Purkinje cell (primary cell): ENCODE data around the gene GJC3. TPM values are rescaled to one million over a fixed set of nuclear protein-coding genes. Genes with fewer than 3 reads are reported as not detected.

Experiments used
- polyA plus RNA-seq: library from polyadenylated mRNA; unstranded; fragments of >200 nt; fragmentation: Nextera tagmentation; gene quantifications from 2 replicates; pipeline ENCODE4 v1.2.1, GENCODE V29; 2014

GJC3 gene, protein sequence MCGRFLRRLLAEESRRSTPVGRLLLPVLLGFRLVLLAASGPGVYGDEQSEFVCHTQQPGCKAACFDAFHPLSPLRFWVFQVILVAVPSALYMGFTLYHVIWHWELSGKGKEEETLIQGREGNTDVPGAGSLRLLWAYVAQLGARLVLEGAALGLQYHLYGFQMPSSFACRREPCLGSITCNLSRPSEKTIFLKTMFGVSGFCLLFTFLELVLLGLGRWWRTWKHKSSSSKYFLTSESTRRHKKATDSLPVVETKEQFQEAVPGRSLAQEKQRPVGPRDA
- not detected in 2 replicates for polyA plus RNA-seq

DNA sequence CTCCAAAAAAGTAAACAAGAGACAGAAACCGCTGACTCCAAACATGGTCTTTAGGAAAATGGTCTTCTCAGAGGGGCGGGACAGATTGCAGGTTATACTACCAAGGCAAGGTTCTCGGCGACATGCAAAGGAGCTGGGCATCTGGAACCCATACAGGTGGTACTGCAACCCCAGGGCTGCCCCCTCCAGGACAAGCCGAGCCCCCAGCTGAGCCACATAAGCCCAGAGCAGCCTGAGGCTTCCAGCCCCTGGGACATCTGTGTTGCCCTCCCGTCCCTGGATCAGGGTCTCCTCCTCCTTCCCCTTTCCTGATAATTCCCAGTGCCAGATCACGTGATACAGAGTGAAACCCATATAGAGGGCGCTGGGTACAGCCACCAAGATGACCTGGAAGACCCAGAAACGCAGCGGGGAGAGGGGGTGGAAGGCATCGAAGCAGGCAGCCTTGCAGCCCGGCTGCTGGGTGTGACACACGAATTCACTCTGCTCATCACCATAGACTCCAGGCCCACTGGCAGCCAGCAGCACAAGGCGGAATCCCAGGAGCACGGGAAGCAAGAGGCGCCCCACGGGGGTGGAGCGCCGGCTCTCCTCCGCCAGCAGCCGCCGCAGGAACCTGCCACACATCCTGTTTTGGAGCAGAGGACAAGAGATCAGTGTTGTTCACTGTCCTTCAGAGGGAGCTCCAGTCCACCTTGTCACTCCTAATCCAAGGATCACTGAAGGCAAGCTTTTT, at the start of gene GJC3:
Gene GJC3, minus strand, starts transcription at position 627 of the 736 bp plus-strand sequence. Its CDS starts 0 bp downstream, at position 627.

GRCh38 chr7:99975782-99976521, 46.5 kb upstream of the GJC3 start, which contains the start of gene AZGP1:
AZGP1 (minus strand) TSS chr7:99976031; CDS start chr7:99976020, 11 bp downstream.

DNA sequence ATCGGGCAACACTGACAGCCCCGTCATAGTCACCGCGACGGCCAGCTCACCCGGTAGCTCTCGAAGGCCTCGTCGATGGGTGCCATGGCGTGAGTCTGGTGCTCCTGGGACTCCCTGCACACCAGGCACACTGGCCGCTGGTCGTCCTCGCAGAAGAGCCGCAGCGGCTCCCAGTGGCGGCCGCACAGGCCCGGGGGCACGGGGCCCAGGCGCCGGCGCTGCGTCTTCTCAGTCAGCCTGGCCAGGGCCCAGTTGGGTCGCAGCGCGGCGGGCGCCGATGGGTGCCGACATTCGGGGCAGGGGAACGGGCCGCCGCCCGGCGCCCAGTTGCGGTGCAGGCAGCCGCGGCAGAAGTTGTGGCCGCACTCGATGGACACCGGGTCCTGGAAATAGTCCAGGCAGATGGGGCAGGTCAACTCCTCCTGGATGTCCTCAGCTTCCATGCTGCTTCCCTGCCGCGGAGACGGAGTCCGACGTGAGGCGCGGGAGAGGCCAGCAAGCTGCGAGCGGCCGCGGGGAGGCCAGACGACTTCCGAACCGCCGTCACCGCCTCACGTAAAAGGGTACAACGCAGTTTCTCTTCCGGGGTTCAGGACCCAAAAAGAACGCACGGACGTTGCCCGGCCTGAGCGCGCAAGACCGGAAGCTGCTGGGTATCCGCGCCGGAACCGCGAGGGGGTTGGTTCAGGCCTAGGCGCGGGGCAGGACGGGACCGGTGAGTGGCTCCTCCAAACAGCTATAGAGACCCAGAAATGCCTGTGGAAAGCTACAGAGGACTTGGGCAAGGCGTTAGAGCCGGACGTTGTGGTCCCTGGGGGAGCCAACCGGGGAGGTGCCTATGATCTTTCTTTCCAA, 10.2 kb downstream of the GJC3 start, which contains the start of gene TRIM4:
Gene TRIM4, minus strand, starts transcription at position 572 of the 855 bp plus-strand sequence. Its CDS starts 129 bp downstream, at position 443.

DNA sequence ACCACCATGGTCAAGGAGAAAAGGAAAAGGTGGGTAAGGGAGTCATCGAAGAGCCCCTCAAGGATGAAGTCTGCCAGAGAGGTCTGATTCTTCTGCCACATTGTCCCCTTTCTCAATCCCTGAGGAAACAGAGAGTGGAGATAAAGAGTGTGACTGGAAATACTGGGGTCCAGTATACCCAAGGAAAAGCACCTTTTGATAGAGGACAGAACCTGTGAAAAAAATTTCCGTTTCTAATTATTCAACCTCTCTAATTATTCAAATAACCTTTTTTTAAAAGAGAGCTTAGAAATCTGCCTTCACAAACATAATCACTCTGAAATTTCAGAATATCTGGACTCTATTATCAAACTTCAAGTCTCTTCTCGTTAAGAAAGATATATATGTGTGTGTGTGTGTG, 52.5 kb downstream of the GJC3 start, which contains the start of gene OR2AE1:
Gene OR2AE1, minus strand, starts transcription at position 101 of the 400 bp plus-strand sequence. Its CDS starts 0 bp downstream, at position 101.

Other genes starting within 250 kb of the GJC3 start
- gene CYP3A5, start 249.6 kb downstream of the GJC3 start, polyA plus RNA-seq = 0.27 and 0.42 TPM in 2 replicates
- gene CYP3A7, start 194.4 kb downstream of the GJC3 start, polyA plus RNA-seq = not detected in 2 replicates
- not detected in 2 replicates for gene CYP3A4, start 145.4 kb downstream of the GJC3 start, polyA plus RNA-seq
- not detected in 2 replicates for gene CYP3A43, start 101.6 kb downstream of the GJC3 start, polyA plus RNA-seq
- not detected in 2 replicates for gene OR2AE1, start 52.6 kb downstream of the GJC3 start, polyA plus RNA-seq
- 3.7 and 6.7 TPM in 2 replicates for gene TRIM4, start 10.1 kb downstream of the GJC3 start, polyA plus RNA-seq
- gene AZGP1, start 46.4 kb upstream of the GJC3 start, polyA plus RNA-seq = not detected in 2 replicates
- gene ZKSCAN1, start 86.0 kb upstream of the GJC3 start, polyA plus RNA-seq = 8.3 and 11.2 TPM in 2 replicates
- 1.5 and 3.8 TPM in 2 replicates for gene ZSCAN21, start 120.2 kb upstream of the GJC3 start, polyA plus RNA-seq
- 3.4 and 4.4 TPM in 2 replicates for gene ZNF3, start 152.1 kb upstream of the GJC3 start, polyA plus RNA-seq
- 160 and 204 TPM in 2 replicates for gene COPS6, start 159.3 kb upstream of the GJC3 start, polyA plus RNA-seq
- 0.59 and 2.2 TPM in 2 replicates for gene MCM7, start 171.8 kb upstream of the GJC3 start, polyA plus RNA-seq
- gene AP4M1, start 172.0 kb upstream of the GJC3 start, polyA plus RNA-seq = 1.2 and 1.5 TPM in 2 replicates
- 1.8 and 3.9 TPM in 2 replicates for gene TAF6, start 189.7 kb upstream of the GJC3 start, polyA plus RNA-seq
- gene CNPY4, start 190.0 kb upstream of the GJC3 start, polyA plus RNA-seq = 0.54 and 1.2 TPM in 2 replicates
- 0.28 TPM in 1 of 2 replicates, not detected in the other for gene MBLAC1, start 197.3 kb upstream of the GJC3 start, polyA plus RNA-seq
- gene LAMTOR4, start 219.3 kb upstream of the GJC3 start, polyA plus RNA-seq = 372 and 417 TPM in 2 replicates
- 0.97 and 4.0 TPM in 2 replicates for gene TRAPPC14, start 229.1 kb upstream of the GJC3 start, polyA plus RNA-seq
- 0.24 and 0.43 TPM in 2 replicates for gene GAL3ST4, start 239.0 kb upstream of the GJC3 start, polyA plus RNA-seq
- not detected in 2 replicates for gene GPC2, start 247.8 kb upstream of the GJC3 start, polyA plus RNA-seq
- 0.55 and 2.1 TPM in 2 replicates for gene STAG3, start 248.3 kb upstream of the GJC3 start, polyA plus RNA-seq